GM19324 (cell line): ENCODE results near the gene TEX48.

Source experiments
- ATAC-seq: cut with Tn5 transposase; IDR thresholded peaks from one replicate; pipeline ENCODE4 v1.9.1; 2021; ENCODE audit warnings: mild to moderate bottlenecking, moderate library complexity; ENCODE audit not compliant: unreplicated experiment, low FRiP score

TEX48 gene

GRCh38 chr9:114681594-114682332, at the start of gene TEX48:
TEX48 (minus strand) TSS chr9:114682192; CDS start chr9:114671723, 10,469 bp downstream.
- peak; percentile 58 for ATAC-seq

- no peak for ATAC-seq
Observed at GRCh38 chr9:114731701-114732100, 49.7 kb upstream of the TEX48 start.

GRCh38 chr9:114729706-114730105, 47.7 kb upstream of the TEX48 start:
- no peak for ATAC-seq

- ATAC-seq = no peak
Observed at GRCh38 chr9:114725930-114726329, 43.9 kb upstream of the TEX48 start.

GRCh38 chr9:114724744-114725143, 42.8 kb upstream of the TEX48 start:
- no peak for ATAC-seq

GRCh38 chr9:114723931-114724330, 41.9 kb upstream of the TEX48 start:
- no peak for ATAC-seq

- ATAC-seq = no peak
Observed at GRCh38 chr9:114722937-114723620, 41.1 kb upstream of the TEX48 start.

- no peak for ATAC-seq
Observed at GRCh38 chr9:114722081-114722621, 40.2 kb upstream of the TEX48 start.

- ATAC-seq = no peak
Observed at GRCh38 chr9:114721491-114722079, 39.6 kb upstream of the TEX48 start.

- ATAC-seq = no peak
Observed at GRCh38 chr9:114720086-114720676, 38.2 kb upstream of the TEX48 start.

GRCh38 chr9:114719290-114719689, 37.3 kb upstream of the TEX48 start:
- no peak for ATAC-seq

- ATAC-seq = no peak
Observed at GRCh38 chr9:114718801-114719221, 36.8 kb upstream of the TEX48 start.

GRCh38 chr9:114717908-114718486, 36.0 kb upstream of the TEX48 start:
- no peak for ATAC-seq

- no peak for ATAC-seq
Observed at GRCh38 chr9:114709636-114710035, 27.6 kb upstream of the TEX48 start.

GRCh38 chr9:114706711-114707110, 24.7 kb upstream of the TEX48 start:
- ATAC-seq = no peak

- ATAC-seq = no peak
Observed at GRCh38 chr9:114701988-114702387, 20.0 kb upstream of the TEX48 start.

- ATAC-seq = peak; percentile 39
Observed at GRCh38 chr9:114697951-114698351, 16.0 kb upstream of the TEX48 start.

GRCh38 chr9:114696814-114697544, 15.0 kb upstream of the TEX48 start:
- ATAC-seq = peak; percentile 57

GRCh38 chr9:114695948-114696347, 14.0 kb upstream of the TEX48 start:
- ATAC-seq = no peak

GRCh38 chr9:114694719-114695269, 12.8 kb upstream of the TEX48 start:
- ATAC-seq = no peak
